Posterior vena cava (tissue), 2 donors: Measurements from ENCODE around the gene ERBB3. TPM values are rescaled to one million over a fixed set of nuclear protein-coding genes. Genes with fewer than 3 reads are reported as not detected.
"Not testable (repeated sequence)": the region's sequence is repeated elsewhere in the genome, so short reads cannot be mapped to it uniquely, and the experiment has no call there.

Experiments
- DNase-seq: peaks from one replicate; pipeline ENCODE4 v3.0.0-alpha.2; 2020; ENCODE audit warnings: low spot score
- intact Hi-C, 2 donors: fragments of 100-400 bp; cut with DNase I; formaldehyde crosslinking; loops; one replicate each; pipeline versions ENCODE4 v1.14.1 to v1.14.2; 2022 to 2023
- long read RNA-seq, 2 donors: library from polyadenylated mRNA; unstranded; transcript quantifications; one replicate each; pipeline ENCODE4 v2.0.0, GENCODE V29; 2020 to 2021
- total RNA-seq, 2 donors: library from RNA; stranded (reverse); fragmentation: NEBNext Ultra II Directional; extraction: Animal tissue kit (Norgen Biotek cat#: 25700); gene quantifications; one replicate each; pipeline ENCODE4 v1.2.1, GENCODE V29; 2021
- donor health status: DM: yes; HTN: yes; CAD: no.
- donor health status: DM: yes; HTN: yes; CAD: no.

Gene ERBB3
- 1 to 10 TPM in 1 of 2 donors, under 1 TPM in 1; 0.71 to 1.4 TPM for total RNA-seq
- long read RNA-seq, donor 1, partial matches to known transcripts = 1 of 1 reads
- long read RNA-seq, donor 1, other reads (novel, unspliced or antisense) = 0 of 1 reads
- long read RNA-seq, donor 2, partial matches to known transcripts = 0 of 1 reads
- long read RNA-seq, donor 2, other reads (novel, unspliced or antisense) = 0 of 1 reads

- peak; percentile 91 for DNase-seq
- intact Hi-C loops = no loop called here
Observed at GRCh38 chr12:56079723-56080555, at the start of gene ERBB3. ERBB3 (plus strand) TSS chr12:56080165; CDS start chr12:56080301, 136 bp downstream.

- DNase-seq = no peak
- intact Hi-C loops = loop anchor here in 1 of 2 donors (10.0 kb wide), 1 partner anchor 47 kb away; no protein-coding TSS in a partner anchor
Observed at GRCh38 chr12:56031987-56032386, 48.0 kb upstream of the ERBB3 start.

DNA sequence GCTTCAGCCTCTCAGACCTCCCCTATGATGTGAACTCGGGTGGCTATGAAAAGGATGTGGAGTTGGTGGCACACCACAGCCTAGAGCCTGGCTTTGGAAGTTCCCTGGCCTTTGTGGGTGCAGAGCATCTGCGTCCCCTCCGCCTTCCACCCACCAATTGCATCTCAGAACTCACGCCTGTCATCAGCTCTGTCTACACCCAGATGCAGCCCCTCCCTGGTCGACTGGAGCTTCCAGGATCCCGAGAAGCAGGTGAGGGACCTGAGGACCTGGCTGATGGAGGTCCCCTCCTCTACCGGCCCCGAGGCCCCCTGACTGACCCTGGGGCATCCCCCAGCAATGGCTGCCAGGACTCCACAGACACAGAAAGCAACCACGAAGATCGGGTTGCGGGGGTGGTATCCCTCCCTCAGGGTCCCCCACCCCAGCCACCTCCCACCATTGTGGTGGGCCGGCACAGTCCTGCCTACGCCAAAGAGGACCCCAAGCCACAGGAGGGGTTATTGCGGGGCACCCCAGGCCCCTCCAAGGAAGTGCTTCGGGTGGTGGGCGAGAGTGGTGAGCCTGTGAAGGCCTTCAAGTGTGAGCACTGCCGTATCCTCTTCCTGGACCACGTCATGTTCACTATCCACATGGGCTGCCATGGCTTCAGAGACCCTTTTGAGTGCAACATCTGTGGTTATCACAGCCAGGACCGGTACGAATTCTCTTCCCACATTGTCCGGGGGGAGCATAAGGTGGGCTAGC is 45.2 kb upstream of the ERBB3 start:
- intact Hi-C loops = loop anchor here (5.0 to 10.0 kb wide), 2 partner anchors 37 to 50 kb away; partner anchors contain the start of gene SUOX (in 1 of the 2)
- no peak for DNase-seq

GRCh38 chr12:56037161-56037560 is 42.8 kb upstream of the ERBB3 start:
- intact Hi-C loops = loop anchor here (5.0 to 10.0 kb wide), 2 partner anchors 40 to 52 kb away; partner anchors contain the start of gene SUOX (in 1 of the 2)
- DNase-seq = no peak

- DNase-seq = no peak
- intact Hi-C loops = loop anchor here (5.0 to 10.0 kb wide), 2 partner anchors 41 to 53 kb away; partner anchors contain the start of gene SUOX (in 1 of the 2)
Observed at GRCh38 chr12:56038022-56038655, 41.8 kb upstream of the ERBB3 start.

- no peak for DNase-seq
- intact Hi-C loops = no loop called here
Observed at GRCh38 chr12:56040151-56040550, 39.8 kb upstream of the ERBB3 start.

GRCh38 chr12:56040963-56041551 is 38.9 kb upstream of the ERBB3 start:
- intact Hi-C loops = no loop called here
- no peak for DNase-seq

DNA sequence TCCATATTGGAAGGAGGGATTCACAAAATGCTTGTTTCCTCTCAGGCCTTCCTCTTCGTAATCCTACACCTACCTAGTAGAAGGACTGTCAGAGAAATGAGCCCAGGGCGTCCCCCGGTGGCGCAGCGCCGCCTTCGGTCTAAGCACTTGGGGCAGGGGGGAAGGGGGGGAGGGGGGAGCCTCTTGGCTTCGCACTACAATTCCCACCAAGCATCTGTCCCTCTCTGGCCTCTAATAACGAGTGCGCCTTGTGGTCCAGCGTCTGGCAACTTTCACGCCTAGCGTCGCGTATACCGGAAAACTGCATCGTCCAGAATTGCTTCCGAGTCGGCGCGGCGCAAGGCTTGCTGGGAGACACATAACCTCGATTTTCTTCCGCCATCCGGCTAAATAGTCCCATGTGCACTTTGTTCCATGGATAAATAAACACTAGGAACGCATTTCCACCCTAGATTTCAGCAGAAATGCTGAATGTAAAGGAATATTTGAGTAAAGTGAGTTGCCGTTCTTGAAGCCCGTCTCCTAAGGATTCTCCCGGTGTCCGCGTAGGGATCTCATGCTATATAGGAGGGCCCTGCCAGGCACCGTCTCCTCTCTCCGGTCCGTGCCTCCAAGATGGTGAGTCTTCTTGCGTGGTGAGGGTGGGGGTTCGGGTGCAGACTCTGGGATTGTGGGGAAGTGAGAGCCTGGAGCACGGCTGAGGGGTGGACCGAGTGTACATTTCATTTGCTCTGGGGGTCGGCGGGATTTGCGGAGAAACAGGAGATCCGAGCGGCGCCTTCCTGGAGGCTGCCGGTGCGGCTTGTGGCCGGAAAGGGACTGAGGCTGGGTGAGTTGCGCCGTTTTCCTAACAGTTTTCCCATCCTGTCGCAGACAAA is 38.2 kb upstream of the ERBB3 start, which contains the start of gene RPS26:
TSS of gene RPS26 (plus strand) at position 367 of the 878 bp plus-strand sequence. CDS start at position 616, 249 bp downstream.
- peak; percentile 99 for DNase-seq
- intact Hi-C loops = no loop called here

DNA sequence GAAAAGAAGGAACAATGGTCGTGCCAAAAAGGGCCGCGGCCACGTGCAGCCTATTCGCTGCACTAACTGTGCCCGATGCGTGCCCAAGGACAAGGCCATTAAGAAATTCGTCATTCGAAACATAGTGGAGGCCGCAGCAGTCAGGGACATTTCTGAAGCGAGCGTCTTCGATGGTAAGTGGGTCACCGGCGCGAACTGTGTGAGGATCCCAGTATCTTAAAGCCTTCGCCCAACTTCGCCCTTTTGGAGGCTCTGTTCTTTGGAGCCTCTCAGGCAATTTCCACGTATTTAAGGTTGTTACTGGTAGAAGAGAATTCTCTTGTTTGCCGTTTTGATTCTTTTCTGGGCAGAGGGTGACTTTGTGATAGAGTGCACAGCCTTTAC is 37.5 kb upstream of the ERBB3 start:
- DNase-seq, intact Hi-C loops: not testable (repeated sequence)

DNA sequence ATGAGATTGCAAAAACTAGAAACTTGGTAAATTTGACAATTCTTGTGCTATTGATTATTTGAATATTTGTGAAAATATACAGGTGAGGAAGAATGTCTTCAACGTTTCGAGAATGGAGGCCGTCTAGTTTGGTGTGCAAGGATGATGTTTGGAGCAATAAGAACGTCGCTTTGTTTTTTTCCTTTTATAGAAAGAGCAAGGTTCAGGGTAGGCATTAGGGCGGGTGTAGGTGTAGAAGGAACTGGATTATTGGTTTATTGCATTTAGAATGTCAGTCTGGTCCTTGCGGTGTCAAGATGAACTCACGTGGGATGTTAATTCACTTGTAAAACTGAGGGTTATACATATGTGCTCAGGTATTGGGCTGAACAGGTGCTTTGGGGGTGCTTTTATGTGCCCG is 37.1 kb upstream of the ERBB3 start:
- intact Hi-C loops = no loop called here
- DNase-seq = no peak

- DNase-seq = no peak
- intact Hi-C loops = no loop called here
Observed at GRCh38 chr12:56046027-56046780, 33.8 kb upstream of the ERBB3 start.

DNA sequence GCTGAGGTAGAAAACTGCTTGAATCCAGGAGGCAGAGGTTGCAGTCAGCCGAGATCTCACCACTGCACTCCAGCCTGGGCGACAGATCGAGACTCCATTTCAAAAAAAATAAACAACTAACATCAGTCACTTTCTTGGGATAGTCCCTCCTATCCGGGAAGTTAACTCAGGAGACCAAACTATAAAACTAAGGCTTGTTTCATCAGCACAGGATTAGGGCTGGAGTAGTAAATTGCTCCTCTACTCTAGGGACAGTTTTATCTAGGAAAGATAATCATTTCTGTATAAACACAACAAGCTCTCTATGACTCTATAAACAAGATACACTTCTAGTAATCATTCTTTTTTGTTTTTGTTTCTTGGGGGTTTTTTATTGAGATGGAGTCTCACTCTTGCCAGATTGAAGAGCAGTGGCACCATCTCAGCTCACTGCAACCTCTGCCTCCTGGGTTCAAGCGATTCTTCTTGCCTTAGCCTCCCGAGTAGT is 26.5 kb upstream of the ERBB3 start:
- intact Hi-C loops = no loop called here
- DNase-seq = no peak

- DNase-seq, intact Hi-C loops: not testable (repeated sequence)
Observed at GRCh38 chr12:56059964-56060363, 20.0 kb upstream of the ERBB3 start.

DNA sequence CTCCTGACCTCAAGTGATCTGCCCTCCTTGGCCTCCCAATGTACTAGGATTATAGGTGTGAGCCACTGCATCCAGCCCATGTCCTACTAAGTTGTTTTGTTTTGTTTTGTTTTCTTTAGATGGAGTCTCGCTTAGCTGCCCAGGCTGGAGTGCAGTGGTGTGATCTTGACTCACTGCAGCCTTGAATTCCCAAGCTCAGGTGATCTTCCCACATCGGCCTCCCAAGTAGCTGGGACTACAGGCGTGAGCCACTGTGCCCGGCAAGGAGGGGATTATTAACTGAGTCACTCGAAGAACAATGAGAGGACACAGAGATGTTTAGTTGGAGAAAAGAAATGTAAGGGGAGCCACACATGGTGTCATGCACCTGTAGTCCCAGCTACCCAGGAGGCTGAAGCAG is 18.0 kb upstream of the ERBB3 start:
- intact Hi-C loops = no loop called here
- no peak for DNase-seq

DNA sequence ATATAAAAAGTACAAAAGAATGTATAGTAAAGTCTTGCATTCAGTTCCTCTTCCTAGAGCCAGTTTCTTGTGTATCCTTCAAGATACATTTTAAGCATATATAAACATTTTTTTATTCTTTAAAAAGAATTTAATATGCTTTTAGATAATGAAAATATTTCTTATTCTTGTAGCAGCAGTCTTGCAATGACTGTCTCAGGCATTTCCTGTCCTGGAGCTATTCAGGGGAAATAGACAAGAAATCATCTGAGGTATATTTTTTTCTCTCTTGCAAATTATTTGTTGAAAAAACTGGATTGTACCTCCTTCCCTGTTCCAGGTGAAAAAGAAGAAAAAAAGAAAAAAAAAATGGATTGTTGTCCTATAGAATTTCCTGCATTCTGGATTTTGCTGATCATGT is 17.0 kb upstream of the ERBB3 start:
- intact Hi-C loops = no loop called here
- DNase-seq = no peak

GRCh38 chr12:56071648-56072047 is 8.3 kb upstream of the ERBB3 start:
- DNase-seq = no peak
- intact Hi-C loops = no loop called here

DNA sequence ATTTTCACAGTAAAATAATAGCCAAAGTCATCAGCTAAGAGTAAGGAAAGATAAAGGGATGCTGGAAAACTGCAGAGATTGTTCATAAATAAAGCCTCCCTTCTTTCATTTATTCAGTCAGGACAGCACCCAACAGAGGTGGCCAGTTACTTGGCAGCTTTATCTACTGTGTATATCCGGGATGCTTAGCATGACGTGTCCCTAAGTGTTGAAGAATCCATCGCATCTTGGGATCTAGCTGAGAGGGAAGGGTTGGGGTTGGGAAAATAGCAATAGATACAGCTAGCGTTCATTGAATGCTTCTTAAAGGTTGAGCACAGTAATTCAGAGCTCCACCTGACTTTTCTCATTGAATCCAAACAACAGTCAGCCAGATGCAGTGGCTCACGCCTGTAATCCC is 5.6 kb upstream of the ERBB3 start:
- intact Hi-C loops = no loop called here
- DNase-seq = no peak
